Psoas muscle (tissue), 8 donors: ENCODE results near the gene AACS. TPM values are rescaled to one million over a fixed set of nuclear protein-coding genes. Genes with fewer than 3 reads are reported as not detected.

Experiments used
- ATAC-seq, 4 donors: fragments of 200-7000 bp; cut with Tn5 transposase; one replicate each; pipeline ENCODE4 v1.9.1; 2020; ENCODE audit warnings: moderate library complexity in 3 of 4, mild to moderate bottlenecking in 2 of 4
- DNase-seq, 2 donors: peaks; one replicate each; pipeline ENCODE4 v3.0.0-alpha.2; 2020
- H3K27ac ChIP-seq: fragments of 200-600 bp; one replicate; pipeline ENCODE4 v1.8.0; 2022
- H3K27me3 ChIP-seq, 3 donors: fragments of 200-600 bp in 1 of 3; one replicate each; pipeline versions ENCODE4 v1.6.1 to v1.8.0; 2013 to 2022; ENCODE audit warnings: low read length in 2 of 3, mild to moderate bottlenecking in 2 of 3, moderate library complexity in 1 of 3; ENCODE audit not compliant: insufficient read depth in 3 of 3
- H3K36me3 ChIP-seq, 2 donors: fragments of 200-600 bp in 1 of 2; one replicate each; pipeline versions ENCODE4 v1.6.1 to v1.8.0; 2013 to 2022; ENCODE audit warnings: low read depth in 1 of 2, mild to moderate bottlenecking in 1 of 2, moderate library complexity in 1 of 2; ENCODE audit not compliant: insufficient read depth in 1 of 2
- H3K4me1 ChIP-seq: fragments of 200-600 bp; one replicate; pipeline ENCODE4 v1.8.0; 2022
- H3K4me3 ChIP-seq: fragments of 200-600 bp; one replicate; pipeline ENCODE4 v1.8.0; 2022; ENCODE audit warnings: mild to moderate bottlenecking
- H3K9me3 ChIP-seq: fragments of 200-600 bp; one replicate; pipeline ENCODE4 v1.8.0; 2022
- WGBS, 3 donors: extraction: QIAGEN DNeasy Blood & Tissue Kit; methylation state at CpG; one replicate each; pipeline versions ENCODE4 v1.1.6 to v1.1.7; 2013; 5-methylcytosine and 5-hydroxymethylcytosine counted together
- intact Hi-C, 2 donors: fragments of 100-400 bp; cut with DNase I; formaldehyde crosslinking; loops; one replicate each; pipeline versions ENCODE4 v1.11.0 to v1.14.2; 2022
- polyA plus RNA-seq, 3 donors: library from polyadenylated mRNA; stranded (reverse); fragments of 200-250 nt; gene quantifications; one replicate each; pipeline ENCODE4 v1.2.3, GENCODE V29; 2013
- total RNA-seq, 4 donors: library from RNA; stranded (reverse); fragmentation: NEBNext Ultra II Directional in 2 of 4; extraction: Animal tissue kit (Norgen Biotek cat#: 25700) in 2 of 4; gene quantifications; one replicate each; pipeline versions ENCODE4 v1.2.1 to v1.2.4, GENCODE V29; 2021 to 2023
- TF ChIP-seq, protein P1 (sequence below): fragments of 200-600 bp; IDR thresholded peaks from one replicate; pipeline ENCODE4 v1.8.0; 2022; ENCODE audit warnings: antibody characterized with exemption
- donor health status: healthy with polysubstance abuse.
- donor health status: DM: no; HTN: no; CAD: no; lungs with moderate emphysema.
- donor health status: Bipolar disorder and iron deficiency.
- donor health status: healthy.
- donor health status: DM: yes; HTN: yes; CAD: no.
- donor health status: DM: no; HTN: no; CAD: no.
- donor health status: DM: no; HTN: no; CAD: no.
- donor health status: DM: yes; HTN: yes; CAD: no.

Gene AACS
- total and polyA plus RNA-seq, 7 donors: 3.2 to 9.5 (median 5.7) TPM

DNA sequence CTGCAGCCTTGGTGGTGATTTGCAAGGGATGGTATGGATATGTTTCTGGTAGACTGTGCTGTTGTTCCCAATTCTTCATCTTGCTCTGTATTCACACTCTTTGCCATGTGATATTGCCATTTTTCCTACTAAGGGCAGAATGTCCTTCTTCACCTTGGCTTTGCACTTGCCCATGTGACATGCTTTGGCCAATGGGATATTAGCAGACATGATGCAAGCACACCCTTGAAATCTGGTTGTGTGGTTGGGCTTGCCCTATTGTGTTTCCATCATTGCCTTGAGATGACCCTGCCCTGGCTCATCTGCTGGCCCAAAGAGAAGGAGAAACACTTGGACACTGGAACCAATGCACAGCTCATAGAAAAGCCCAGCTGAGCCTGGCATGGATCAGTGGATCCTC, 110.3 kb downstream of the AACS start:
- Histone ChIP-seq H3K27ac (no peak overlapping the region), H3K9me3 (no peaks in the 10 kb centered on the region), H3K4me1 (no peaks in the 10 kb centered on the region), H3K27me3 (peaks cover 0 to 12% (median 2%) of the 10 kb centered on the region in 3 donors), H3K4me3 (no peak overlapping the region), H3K36me3 (no peaks in the 10 kb centered on the region)
- no peak for DNase-seq
- ATAC-seq: no peak
- intact Hi-C loops: no loop called here
- TF ChIP-seq, protein P1, sequence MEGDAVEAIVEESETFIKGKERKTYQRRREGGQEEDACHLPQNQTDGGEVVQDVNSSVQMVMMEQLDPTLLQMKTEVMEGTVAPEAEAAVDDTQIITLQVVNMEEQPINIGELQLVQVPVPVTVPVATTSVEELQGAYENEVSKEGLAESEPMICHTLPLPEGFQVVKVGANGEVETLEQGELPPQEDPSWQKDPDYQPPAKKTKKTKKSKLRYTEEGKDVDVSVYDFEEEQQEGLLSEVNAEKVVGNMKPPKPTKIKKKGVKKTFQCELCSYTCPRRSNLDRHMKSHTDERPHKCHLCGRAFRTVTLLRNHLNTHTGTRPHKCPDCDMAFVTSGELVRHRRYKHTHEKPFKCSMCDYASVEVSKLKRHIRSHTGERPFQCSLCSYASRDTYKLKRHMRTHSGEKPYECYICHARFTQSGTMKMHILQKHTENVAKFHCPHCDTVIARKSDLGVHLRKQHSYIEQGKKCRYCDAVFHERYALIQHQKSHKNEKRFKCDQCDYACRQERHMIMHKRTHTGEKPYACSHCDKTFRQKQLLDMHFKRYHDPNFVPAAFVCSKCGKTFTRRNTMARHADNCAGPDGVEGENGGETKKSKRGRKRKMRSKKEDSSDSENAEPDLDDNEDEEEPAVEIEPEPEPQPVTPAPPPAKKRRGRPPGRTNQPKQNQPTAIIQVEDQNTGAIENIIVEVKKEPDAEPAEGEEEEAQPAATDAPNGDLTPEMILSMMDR: no peak

GRCh38 chr12:125178222-125178621, 113.0 kb downstream of the AACS start:
- DNase-seq: no peak
- Histone ChIP-seq H3K4me1 (no peaks in the 10 kb centered on the region), H3K9me3 (no peaks in the 10 kb centered on the region), H3K4me3 (no peak overlapping the region), H3K27me3 (peaks cover 0 to 15% (median 2%) of the 10 kb centered on the region in 3 donors), H3K36me3 (no peaks in the 10 kb centered on the region), H3K27ac (no peak overlapping the region)
- intact Hi-C loops: no loop called here
- TF ChIP-seq, protein P1: no peak
- no peak for ATAC-seq
- WGBS, 3 donors: 53 to 59% (median 58%) methylated on average over 2 of the region's 2 CpGs

- Histone ChIP-seq H3K27me3 (peaks cover 0 to 20% (median 2%) of the 10 kb centered on the region in 3 donors), H3K4me3 (no peak overlapping the region), H3K9me3 (no peaks in the 10 kb centered on the region), H3K36me3 (no peaks in the 10 kb centered on the region), H3K27ac (no peak overlapping the region), H3K4me1 (no peaks in the 10 kb centered on the region)
- no peak for ATAC-seq
- 64 to 72% (median 67%) methylated on average over 3 of the region's 3 CpGs for WGBS, 3 donors
- no peak for DNase-seq
- intact Hi-C loops: loop anchor here (5.0 kb wide), 2 partner anchors 222 to 1697 kb away; no protein-coding TSS in a partner anchor
- TF ChIP-seq, protein P1: no peak
Observed at GRCh38 chr12:125180144-125180543, 114.9 kb downstream of the AACS start.

GRCh38 chr12:125181107-125181506, 115.9 kb downstream of the AACS start:
- peaks cover 0 to 22% (median 0%) of the 10 kb centered on the region in 3 donors for H3K27me3 ChIP-seq
- intact Hi-C loops: loop anchor here (5.0 kb wide), 2 partner anchors 221 to 1696 kb away; no protein-coding TSS in a partner anchor

More at GRCh38 chr12:125181107-125181506, 115.9 kb downstream of the AACS start:
- WGBS, 3 donors: 78 to 95% (median 78%) methylated on average over 1 of the region's 1 CpG
- Histone ChIP-seq H3K9me3 (no peaks in the 10 kb centered on the region), H3K4me3 (no peak overlapping the region), H3K4me1 (no peaks in the 10 kb centered on the region), H3K36me3 (no peaks in the 10 kb centered on the region), H3K27ac (no peak overlapping the region)
- ATAC-seq: no peak
- TF ChIP-seq, protein P1: no peak
- no peak for DNase-seq
